Measurements from ENCODE around the gene NCOA5.

Gene NCOA5

DNA sequence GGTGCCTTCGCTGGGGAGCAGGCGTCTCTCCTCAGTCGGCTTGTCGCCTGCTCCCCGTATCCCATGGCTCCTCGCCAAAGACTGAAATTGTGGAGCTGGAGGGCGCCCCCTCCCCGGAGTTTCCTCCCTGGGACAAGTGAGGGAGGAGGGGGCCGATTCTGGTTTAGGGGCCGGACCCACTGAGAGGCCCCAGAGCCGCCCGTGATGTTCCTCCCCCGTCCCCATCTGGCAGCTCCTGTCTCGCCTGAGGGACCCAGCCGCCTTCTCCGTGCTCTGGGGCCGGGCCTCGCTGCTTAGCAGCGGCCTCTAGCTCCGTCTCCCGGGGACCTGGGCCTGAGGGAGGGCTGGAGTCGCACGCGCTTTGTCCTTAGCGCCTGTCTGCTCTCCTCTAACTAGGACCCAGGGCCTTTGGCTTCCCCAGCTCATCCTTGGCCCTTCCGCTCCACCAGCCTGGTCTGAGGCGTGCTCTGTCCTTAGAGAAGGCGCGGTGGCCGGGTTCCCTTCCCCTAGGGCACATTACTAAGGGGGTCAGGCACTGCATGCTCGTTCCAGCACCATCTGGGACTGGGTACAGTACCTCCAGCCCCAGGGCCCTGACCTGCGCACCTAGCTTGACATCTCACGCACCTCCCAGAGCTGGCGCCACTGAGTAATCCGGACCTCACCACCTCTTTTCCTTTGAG is 31.0 kb downstream of the NCOA5 start:
- DNase-seq, result no peak

- no peak for DNase-seq
Observed at GRCh38 chr20:46057856-46058598, 31.7 kb downstream of the NCOA5 start.

GRCh38 chr20:46056970-46057855 is 32.5 kb downstream of the NCOA5 start:
- DNase-seq, result no peak

DNA sequence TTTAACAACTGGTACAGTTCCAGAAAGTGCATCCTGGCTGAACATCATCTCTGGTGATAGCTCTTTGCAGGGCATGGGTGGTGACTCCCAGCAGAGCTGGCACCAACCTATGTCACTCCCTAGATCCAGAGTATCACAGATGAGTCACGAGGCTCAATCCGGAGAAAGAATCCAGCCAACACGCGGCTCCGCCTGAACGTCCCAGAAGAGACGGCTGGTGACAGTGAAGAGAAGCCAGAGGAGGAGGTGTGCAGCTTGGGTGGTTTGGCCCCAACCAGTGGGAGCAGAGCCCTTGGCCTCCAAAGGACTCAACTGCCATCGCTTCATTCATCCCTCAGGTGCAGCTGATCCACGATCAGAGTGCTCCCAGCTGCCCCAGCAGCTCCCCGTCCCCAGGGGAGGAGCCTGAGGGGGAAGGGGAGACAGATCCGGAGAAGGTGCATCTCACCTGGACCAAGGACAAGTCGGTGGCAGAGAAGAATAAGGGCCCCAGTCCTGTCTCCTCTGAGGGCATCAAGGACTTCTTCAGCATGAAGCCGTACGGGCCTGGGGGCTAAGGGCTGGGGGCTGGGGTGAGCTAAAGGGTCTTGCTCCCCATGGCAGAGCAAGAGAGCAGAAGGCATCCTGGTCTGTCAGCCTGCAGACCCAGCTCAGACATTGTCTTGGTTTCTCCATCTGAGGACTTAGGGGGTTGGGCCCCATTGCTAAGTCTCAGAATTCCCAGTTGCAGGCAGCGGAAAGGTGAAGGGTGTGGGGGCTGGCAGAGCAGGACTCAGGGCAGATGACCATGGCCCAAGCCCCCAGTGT is 33.5 kb downstream of the NCOA5 start:
- no peak for DNase-seq

DNA sequence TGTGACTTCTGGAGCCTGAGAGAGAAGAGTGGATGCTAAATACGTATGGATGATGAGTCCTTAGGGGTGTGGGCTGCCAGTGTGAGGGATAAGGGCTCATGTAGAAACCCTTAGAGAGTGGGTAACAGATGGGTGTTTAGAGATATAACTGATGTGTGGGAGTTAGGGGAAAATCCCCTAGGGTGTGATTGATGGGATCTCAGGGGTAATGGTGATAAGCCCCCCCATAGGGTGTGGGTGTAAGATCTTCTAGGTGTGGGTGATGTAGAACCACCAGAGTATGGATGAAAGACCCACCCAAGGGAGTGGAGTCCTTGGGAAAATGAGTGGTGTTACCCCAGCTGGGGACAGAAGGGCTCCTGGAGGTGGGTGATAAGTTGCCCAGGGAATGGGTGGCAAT is 34.5 kb downstream of the NCOA5 start:
- DNase-seq, result no peak

- DNase-seq, result no peak
Observed at GRCh38 chr20:46054606-46055005, 35.2 kb downstream of the NCOA5 start.

GRCh38 chr20:46053416-46053815 is 36.3 kb downstream of the NCOA5 start:
- DNase-seq, result no peak

DNA sequence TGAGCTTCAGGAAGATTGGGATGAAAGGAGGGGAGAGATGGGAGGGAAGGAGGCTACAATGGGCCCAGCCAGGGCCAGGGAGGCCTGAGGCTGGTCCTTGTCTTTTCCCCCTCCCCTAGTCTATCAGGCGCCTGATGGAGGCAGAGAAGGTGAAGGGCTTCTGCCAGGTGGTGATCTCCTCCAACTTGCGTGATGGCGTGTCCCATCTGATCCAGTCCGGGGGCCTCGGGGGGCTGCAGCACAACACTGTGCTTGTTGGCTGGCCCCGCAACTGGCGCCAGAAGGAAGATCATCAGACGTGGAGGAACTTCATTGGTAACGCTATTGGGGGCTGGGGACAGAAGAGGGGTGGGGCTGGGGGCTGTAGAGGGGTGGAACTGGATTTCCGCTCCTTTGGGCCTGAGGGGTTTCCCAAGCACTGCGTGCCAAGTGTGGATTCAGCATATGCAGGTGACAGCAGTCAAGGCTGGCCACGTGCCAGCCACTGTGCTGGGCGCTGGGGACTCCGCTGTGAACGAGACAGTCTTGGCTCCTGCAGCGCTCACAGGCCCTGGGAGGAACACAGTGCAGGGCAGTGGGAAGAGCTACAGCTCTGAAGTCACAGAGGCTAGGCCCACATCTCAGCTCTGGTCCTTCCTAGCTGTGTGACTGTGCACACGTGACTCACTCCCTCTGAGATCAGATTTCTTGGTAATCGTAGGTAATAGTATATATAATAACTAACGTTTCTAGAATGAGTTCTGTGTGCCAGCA is 38.0 kb downstream of the NCOA5 start:
- DNase-seq, result peak; percentile 94

- DNase-seq, result no peak
Observed at GRCh38 chr20:46050885-46051284, 38.9 kb downstream of the NCOA5 start.

DNA sequence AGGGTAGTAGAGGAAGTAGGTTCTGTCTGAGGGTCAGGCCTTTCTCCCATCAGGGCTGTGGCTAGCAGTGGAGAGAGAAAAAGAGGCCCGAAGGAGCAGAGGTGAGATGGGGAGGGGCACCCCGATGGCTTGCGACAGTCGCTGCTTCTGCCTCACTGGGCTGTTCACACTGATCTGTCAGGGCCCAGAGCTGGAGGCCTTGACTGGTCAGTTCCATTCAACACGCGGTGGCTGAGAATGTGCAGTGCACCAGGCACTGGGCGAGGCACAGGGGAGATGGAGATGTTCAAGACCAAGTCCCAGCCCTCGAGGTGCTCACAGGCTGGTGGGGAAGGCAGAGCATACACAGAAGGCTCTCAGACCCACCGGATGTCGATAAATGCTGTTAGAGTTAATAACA is 39.3 kb downstream of the NCOA5 start:
- no peak for DNase-seq

DNA sequence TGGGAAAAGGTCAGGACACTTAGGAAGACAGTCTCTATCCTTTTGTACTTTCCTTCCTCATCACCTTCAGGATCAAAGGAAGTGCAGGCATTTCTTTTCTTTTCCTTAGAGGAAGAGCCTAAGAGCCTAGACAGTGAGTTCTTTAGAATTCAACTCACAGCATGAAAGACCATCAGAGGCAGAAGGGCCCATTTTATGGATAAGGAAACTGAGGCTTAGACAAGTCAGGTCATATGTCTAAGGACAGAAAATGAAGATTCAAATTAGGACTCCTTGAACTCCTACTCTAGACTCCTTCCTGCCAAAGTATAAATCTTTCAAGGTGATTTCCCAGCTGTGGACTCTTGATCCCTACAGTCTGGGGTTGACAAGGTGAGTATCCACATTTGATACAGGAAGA is 39.9 kb downstream of the NCOA5 start:
- DNase-seq, result no peak

DNA sequence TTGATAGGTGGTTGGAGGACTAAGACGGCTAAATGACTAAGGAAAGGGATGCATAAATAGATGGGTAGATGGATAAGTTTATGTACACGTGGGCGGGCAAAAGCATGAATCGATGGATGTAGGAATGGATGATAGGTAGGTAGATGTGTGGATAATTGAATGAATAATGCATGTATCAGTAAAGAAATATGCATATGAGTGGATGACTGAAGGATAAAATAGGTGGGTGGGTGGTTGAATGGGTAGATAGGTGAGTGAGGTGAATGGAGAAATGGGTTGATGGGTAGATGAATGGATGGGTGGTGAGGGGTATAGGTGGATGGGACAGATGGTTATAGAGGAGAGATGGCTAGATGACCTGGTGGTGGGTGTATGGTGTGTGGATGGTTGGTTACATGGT is 40.6 kb downstream of the NCOA5 start:
- DNase-seq, result no peak

GRCh38 chr20:46047821-46048220 is 41.9 kb downstream of the NCOA5 start:
- DNase-seq, result no peak

DNA sequence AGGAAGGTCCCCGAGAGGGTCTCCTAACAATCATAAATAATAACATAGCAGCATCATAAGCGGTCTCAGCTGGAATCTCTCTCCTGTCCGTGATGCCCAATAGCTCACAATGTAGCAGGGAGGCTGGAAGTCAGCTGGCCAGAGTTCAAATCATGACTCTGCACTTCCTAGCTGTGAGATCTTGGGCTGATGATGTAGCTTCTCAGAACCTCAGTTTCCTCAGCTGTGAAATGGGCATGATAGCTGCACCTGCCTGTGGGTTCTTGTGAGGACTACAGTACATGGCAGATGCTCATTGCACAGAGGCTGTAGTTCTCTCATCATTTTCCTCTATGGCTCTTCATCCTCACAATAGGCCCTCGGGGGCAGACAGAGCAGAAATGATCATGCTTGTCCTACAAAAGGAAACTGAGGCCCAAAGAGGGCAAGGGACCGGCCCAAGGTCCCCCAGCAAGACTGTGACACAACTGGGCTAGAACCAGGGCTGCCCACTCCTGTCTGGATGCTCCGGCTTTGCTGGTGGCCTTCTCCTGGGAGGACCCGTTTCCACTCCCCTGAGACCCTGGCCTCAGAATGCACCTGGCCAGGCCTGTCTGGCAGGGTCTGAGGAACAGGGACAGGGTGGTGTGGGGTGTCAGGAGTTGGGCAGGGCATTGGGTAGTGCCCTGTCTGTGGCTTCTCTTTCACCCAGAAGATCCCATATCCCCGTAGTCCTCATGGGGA is 43.0 kb downstream of the NCOA5 start:
- no peak for DNase-seq

DNA sequence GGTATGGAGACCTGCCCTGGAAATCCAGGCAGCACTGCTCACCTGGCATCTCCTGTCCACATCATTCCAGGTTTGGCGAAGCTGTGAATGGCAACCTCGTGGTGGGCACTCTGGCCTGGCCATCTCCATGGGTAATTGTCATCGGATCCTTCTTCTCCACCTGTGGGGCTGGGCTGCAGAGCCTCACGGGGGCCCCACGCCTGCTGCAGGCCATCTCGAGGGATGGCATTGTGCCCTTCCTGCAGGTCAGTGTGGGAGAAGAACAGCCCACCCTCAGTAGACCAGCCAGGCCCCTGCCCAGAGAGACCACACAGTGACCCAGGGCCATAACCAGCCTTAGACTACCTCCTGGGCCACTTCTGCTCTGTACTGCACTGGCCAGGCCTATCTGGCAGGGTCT is 44.9 kb downstream of the NCOA5 start:
- no peak for DNase-seq

DNA sequence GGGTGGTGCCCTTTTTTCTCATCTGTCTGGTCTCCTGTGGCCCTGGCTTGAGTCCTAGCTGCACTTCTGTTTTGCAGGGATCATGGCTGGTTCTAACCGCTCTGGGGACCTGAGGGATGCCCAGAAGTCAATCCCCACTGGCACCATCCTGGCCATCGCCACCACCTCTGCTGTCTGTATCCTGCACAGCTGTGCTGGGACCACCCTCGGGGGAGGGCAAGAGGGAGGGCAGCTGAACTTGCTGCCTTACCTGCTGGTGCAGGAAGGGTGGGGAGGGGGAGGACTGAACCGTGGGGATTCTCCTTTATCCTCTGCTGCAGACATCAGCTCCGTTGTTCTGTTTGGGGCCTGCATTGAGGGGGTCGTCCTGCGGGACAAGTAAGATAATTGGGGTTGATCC is 46.2 kb downstream of the NCOA5 start:
- no peak for DNase-seq

DNA sequence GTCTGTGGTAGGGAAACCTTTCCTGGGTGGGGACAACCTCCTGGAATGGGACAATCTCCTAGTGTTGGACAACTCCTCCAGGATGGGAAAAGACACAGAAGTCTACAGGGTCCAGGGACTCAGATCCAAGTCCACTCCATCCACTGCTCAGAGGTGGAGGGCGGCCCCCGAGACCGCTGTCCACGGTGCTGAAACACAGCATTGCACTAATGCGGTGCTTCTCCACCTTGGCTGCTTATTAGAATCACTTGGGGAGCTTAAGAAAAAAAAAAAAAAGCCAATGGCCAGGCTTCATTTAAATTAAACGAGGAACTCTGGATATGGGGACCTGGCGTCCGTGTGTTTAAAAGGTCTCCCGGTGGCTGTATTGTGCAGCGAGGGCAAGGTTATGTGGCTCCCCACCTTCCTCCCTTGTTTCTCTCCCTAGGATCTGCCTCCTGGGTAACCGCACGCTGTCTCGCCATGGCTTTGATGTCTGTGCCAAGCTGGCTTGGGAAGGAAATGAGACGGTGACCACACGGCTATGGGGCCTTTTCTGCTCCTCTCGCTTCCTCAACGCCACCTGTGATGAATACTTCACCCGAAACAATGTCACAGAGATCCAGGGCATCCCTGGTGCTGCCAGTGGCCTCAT is 48.7 kb downstream of the NCOA5 start:
- DNase-seq, result no peak

DNA sequence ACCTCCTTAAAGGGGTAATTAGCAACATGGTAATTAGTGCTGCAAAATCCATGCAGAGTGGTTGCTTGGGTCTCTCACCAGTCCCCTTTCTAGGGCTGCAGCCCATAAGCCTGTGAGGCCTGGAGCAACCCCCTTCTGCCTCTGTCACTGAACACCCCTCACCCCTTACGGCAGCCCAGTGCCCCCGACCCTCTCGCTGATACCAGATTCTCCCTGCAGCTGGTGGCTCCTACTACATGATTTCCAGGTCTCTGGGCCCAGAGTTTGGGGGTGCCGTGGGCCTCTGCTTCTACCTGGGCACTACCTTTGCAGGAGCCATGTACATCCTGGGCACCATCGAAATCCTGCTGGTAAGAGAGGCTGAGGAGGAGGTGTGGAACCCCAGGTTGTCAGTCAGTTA is 52.7 kb downstream of the NCOA5 start:
- DNase-seq, result no peak

DNA sequence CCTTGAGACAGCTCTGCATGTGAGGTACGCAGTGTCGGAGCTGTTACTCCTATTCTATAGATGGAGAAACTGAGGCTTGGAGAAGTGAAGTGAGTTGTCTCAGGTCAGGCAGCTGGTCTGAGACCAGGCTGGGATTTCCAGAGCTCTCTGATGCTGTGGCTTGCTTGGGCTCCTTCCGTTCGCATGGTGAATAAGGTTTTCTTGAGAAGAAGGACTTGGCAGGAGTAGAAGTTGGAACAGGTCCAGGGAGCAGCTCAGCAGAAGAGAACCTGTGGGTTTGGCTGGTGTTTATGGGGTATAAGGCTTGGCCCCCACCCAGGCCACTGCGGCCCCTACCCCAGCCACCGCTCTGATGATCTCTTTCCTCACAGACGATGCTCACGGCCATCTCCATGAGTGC is 53.4 kb downstream of the NCOA5 start:
- no peak for DNase-seq

GRCh38 chr20:46035713-46036112 is 54.0 kb downstream of the NCOA5 start:
- no peak for DNase-seq

DNA sequence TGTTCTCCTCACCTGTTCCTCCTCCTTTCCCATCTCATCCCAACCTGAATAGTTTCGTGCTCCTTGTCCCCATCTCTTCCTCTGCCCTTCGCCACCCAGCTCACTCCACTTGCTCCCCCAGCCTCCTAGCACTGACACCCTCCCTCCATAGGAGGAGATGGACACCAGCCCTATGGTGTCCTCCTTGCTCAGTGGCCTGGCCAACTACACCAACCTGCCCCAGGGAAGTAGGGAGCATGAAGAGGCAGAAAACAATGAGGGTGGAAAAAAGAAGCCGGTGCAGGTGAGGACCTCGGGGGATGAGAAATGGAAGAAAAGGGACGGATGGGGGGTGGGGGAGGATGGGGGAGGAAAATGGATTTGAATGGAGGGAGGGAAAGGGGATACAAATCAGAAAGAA is 54.5 kb downstream of the NCOA5 start:
- DNase-seq, result no peak
